ENCODE data around the gene SEPTIN14.
"Not testable (repeated sequence)": the region's sequence is repeated elsewhere in the genome, so short reads cannot be mapped to it uniquely, and the experiment has no call there.

The SEPTIN14 gene

GRCh38 chr7:55778631-55779030 lies 83.9 kb downstream of the SEPTIN14 start:
- DNase-seq, result no peak

DNA sequence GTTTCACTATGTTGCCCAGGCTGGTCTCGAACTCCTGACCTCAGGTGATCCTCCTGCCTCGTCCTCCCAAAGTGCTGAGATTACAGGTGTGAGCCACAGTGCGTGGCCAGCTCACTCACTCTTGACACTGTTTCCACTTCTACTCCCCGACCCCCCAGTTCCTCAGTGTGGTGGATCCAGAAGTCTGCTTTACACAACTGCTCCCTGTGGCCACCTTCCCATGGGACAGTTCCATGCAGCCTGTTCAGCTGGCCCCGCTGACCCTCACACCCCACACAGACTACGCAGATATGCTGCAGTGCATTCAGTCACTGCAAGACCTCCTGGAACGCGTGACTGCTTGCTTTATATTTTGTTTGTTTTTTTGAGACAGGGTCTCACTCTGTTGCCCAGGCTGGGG lies 86.4 kb downstream of the SEPTIN14 start:
- DNase-seq, result no peak

- DNase-seq, result no peak
Observed at GRCh38 chr7:55775051-55775420, 87.5 kb downstream of the SEPTIN14 start.

DNA sequence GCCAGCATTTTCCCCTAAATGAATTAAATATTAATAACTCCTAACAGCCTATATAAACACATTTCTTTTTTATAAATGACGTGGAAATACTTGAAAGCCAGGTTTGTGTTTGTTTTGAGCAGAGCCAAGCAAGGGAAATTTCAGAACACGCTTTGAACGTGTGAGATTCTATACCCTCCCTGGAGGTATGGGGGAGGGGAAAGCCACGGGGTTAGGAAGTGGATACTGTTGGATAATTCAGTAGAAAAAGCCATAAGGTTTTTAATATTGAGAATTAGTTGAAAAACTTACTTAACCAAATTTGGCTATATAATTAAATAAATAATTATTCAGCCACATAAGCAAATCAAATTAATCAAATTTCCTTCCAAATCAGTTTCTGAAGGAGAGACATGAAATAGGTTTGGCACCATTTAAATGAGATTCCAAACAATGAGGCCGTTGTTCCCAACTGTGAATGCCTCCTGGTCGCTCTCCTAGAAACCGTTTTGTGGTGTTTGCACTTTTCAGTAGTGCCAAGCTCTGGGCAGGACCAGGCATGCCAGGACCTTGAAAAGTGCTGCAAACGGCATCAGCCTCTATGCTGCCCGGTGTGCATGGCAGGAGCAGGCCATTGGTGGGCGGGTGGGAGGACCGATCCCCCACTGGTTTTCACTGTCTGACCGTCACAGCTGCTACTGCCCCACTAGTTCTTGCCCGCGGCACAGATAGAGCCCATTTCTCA lies 88.1 kb downstream of the SEPTIN14 start:
- no peak for DNase-seq

- no peak for DNase-seq
Observed at GRCh38 chr7:55770778-55771177, 91.8 kb downstream of the SEPTIN14 start.

- not testable (repeated sequence) for DNase-seq
Observed at GRCh38 chr7:55753274-55753862, 109.2 kb downstream of the SEPTIN14 start.

- not testable (repeated sequence) for DNase-seq
Observed at GRCh38 chr7:55744706-55745105, 117.8 kb downstream of the SEPTIN14 start.
